ENCODE data around the gene IL36A. TPM values are rescaled to one million over a fixed set of nuclear protein-coding genes. Genes with fewer than 3 reads are reported as not detected.

The IL36A gene
- total RNA-seq, 1 donor, result not detected

GRCh38 chr2:113013336-113013661, 8.0 kb downstream of the IL36A start:
- Histone ChIP-seq H2AFZ (ENCODE audit: low read length) (no peak overlapping the region), H4K20me1 (ENCODE audit: insufficient read depth, low read length) (no peaks in the 10 kb centered on the region), H3K79me2 (ENCODE audit: insufficient read depth, low read length) (no peaks in the 10 kb centered on the region), H3K4me1 (ENCODE audit: insufficient read depth, low read length) (peaks cover 6% of the 10 kb centered on the region), H3K36me3 (ENCODE audit: insufficient read depth, low read length) (no peaks in the 10 kb centered on the region), H3K4me2 (ENCODE audit: insufficient read depth, low read length) (no peak overlapping the region), H3K4me3 (ENCODE audit: insufficient read depth, low read length) (no peak overlapping the region), H3K27ac (ENCODE audit: low read depth, low read length) (no peak overlapping the region), H3K27me3 (ENCODE audit: insufficient read depth, low read length) (peaks cover 5% of the 10 kb centered on the region), H3K9me3 (ENCODE audit: low read depth, low read length) (no peaks in the 10 kb centered on the region)
- TF ChIP-seq CTCF (IDR thresholded peaks at IDR 0.05; ENCODE audit: extremely low read depth, low read depth, low read length), result no peak
- no peak for DNase-seq (ENCODE audit: insufficient read length, low spot score, missing footprints)

GRCh38 chr2:113014067-113014466, 8.8 kb downstream of the IL36A start:
- no peak for DNase-seq (ENCODE audit: insufficient read length, low spot score, missing footprints)

DNA sequence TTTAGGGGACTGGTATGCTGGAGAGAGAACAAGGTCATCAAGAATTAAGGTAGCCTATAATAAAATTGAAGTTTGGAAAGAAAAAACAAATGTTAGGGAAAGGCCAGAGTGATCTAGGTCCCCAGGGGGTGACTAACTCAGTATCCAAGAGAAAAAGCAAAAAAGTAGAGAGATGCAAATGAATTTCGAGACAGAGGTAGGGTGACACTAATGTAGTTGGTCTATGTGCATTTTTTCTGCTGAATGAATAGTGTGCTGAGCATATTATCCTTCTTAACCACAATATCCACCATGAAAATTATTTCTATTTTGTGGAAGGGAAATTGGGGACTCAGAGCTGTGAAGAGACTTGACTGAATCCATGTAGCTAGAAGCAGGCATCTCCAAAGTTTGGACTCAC, 9.8 kb downstream of the IL36A start:
- no peaks in the 10 kb centered on the region for H3K9me3 ChIP-seq (ENCODE audit: low read depth, low read length)
- H2AFZ ChIP-seq (ENCODE audit: low read length), result no peak overlapping the region
- H3K27me3 ChIP-seq (ENCODE audit: insufficient read depth, low read length), result peaks cover 15% of the 10 kb centered on the region
- no peak for TF ChIP-seq CTCF (IDR thresholded peaks at IDR 0.05; ENCODE audit: extremely low read depth, low read depth, low read length)
- no peaks in the 10 kb centered on the region for H4K20me1 ChIP-seq (ENCODE audit: insufficient read depth, low read length)
- no peak overlapping the region for H3K4me3 ChIP-seq (ENCODE audit: insufficient read depth, low read length)
- no peaks in the 10 kb centered on the region for H3K36me3 ChIP-seq (ENCODE audit: insufficient read depth, low read length)
- H3K4me2 ChIP-seq (ENCODE audit: insufficient read depth, low read length), result no peak overlapping the region
- no peak for DNase-seq (ENCODE audit: insufficient read length, low spot score, missing footprints)
- H3K79me2 ChIP-seq (ENCODE audit: insufficient read depth, low read length), result no peaks in the 10 kb centered on the region
- H3K27ac ChIP-seq (ENCODE audit: low read depth, low read length), result no peak overlapping the region
- H3K4me1 ChIP-seq (ENCODE audit: insufficient read depth, low read length), result peaks cover 6% of the 10 kb centered on the region

More at GRCh38 chr2:113014067-113014466, 8.8 kb downstream of the IL36A start:
- Histone ChIP-seq H3K36me3 (ENCODE audit: insufficient read depth, low read length) (no peaks in the 10 kb centered on the region), H3K4me1 (ENCODE audit: insufficient read depth, low read length) (peaks cover 6% of the 10 kb centered on the region), H4K20me1 (ENCODE audit: insufficient read depth, low read length) (no peaks in the 10 kb centered on the region), H3K79me2 (ENCODE audit: insufficient read depth, low read length) (no peaks in the 10 kb centered on the region), H3K4me3 (ENCODE audit: insufficient read depth, low read length) (no peak overlapping the region), H3K4me2 (ENCODE audit: insufficient read depth, low read length) (no peak overlapping the region), H2AFZ (ENCODE audit: low read length) (no peak overlapping the region), H3K9me3 (ENCODE audit: low read depth, low read length) (no peaks in the 10 kb centered on the region), H3K27me3 (ENCODE audit: insufficient read depth, low read length) (peaks cover 12% of the 10 kb centered on the region), H3K27ac (ENCODE audit: low read depth, low read length) (no peak overlapping the region)
- TF ChIP-seq CTCF (IDR thresholded peaks at IDR 0.05; ENCODE audit: extremely low read depth, low read depth, low read length), result no peak

DNA sequence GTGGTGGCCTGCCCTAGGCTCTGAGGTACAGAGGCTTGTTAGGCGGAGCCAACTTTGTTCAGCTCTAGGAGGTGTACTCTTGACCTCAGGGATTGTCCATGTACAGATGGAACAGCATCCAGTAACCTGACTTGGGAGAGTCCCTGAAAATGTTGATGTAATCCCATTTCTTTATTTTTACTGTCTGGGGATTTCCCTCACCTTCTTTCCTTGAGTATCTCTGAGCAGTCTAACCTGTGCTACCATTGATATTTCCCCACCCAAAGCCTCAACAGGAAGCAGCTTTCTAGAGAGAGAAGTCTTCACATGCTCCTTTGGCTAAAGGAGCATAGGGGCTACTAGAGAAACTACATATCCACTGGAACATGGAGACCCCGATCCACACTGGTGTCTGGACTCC, 10.4 kb downstream of the IL36A start:
- no peak for DNase-seq (ENCODE audit: insufficient read length, low spot score, missing footprints)

More for the DNA sequence above, 10.4 kb downstream of the IL36A start:
- Histone ChIP-seq H3K79me2 (ENCODE audit: insufficient read depth, low read length) (no peaks in the 10 kb centered on the region), H3K9me3 (ENCODE audit: low read depth, low read length) (no peaks in the 10 kb centered on the region), H3K27me3 (ENCODE audit: insufficient read depth, low read length) (peaks cover 15% of the 10 kb centered on the region), H3K4me3 (ENCODE audit: insufficient read depth, low read length) (no peak overlapping the region), H3K36me3 (ENCODE audit: insufficient read depth, low read length) (no peaks in the 10 kb centered on the region), H3K4me1 (ENCODE audit: insufficient read depth, low read length) (peaks cover 6% of the 10 kb centered on the region), H3K4me2 (ENCODE audit: insufficient read depth, low read length) (no peak overlapping the region), H2AFZ (ENCODE audit: low read length) (no peak overlapping the region), H4K20me1 (ENCODE audit: insufficient read depth, low read length) (no peaks in the 10 kb centered on the region), H3K27ac (ENCODE audit: low read depth, low read length) (no peak overlapping the region)
- no peak for TF ChIP-seq CTCF (IDR thresholded peaks at IDR 0.05; ENCODE audit: extremely low read depth, low read depth, low read length)

Data from osteoblast (primary cell).